ENCODE results near the gene CCDC15. TPM values are rescaled to one million over a fixed set of nuclear protein-coding genes. Genes with fewer than 3 reads are reported as not detected.

The CCDC15 gene, protein sequence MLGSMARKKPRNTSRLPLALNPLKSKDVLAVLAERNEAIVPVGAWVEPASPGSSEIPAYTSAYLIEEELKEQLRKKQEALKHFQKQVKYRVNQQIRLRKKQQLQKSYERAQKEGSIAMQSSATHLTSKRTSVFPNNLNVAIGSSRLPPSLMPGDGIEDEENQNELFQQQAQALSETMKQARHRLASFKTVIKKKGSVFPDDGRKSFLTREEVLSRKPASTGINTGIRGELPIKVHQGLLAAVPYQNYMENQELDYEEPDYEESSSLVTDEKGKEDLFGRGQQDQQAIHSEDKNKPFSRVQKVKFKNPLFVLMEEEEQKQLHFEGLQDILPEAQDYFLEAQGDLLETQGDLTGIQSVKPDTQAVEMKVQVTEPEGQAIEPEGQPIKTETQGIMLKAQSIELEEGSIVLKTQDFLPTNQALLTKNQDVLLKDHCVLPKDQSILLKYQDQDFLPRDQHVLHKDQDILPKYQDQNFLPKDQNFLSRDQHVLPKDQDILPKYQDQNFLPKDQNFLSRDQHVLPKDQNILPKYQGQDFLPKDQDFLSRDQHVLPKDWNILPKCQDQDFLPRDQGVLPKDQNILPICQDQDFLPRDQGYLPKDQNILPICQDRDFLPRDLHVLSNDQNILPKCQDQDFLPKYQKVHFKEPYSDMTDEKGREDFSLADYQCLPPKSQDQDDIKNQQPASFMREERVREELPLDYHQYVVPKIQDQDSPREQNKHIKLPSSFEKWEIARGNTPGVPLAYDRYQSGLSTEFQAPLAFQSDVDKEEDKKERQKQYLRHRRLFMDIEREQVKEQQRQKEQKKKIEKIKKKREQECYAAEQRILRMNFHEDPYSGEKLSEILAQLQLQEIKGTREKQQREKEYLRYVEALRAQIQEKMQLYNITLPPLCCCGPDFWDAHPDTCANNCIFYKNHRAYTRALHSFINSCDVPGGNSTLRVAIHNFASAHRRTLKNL
- polyA plus RNA-seq (2013, experiment 1 of 2; ENCODE audit: insufficient read length), result 1.8 TPM
- 1.5 TPM for polyA plus RNA-seq (2013, experiment 2 of 2; ENCODE audit: insufficient read length)

DNA sequence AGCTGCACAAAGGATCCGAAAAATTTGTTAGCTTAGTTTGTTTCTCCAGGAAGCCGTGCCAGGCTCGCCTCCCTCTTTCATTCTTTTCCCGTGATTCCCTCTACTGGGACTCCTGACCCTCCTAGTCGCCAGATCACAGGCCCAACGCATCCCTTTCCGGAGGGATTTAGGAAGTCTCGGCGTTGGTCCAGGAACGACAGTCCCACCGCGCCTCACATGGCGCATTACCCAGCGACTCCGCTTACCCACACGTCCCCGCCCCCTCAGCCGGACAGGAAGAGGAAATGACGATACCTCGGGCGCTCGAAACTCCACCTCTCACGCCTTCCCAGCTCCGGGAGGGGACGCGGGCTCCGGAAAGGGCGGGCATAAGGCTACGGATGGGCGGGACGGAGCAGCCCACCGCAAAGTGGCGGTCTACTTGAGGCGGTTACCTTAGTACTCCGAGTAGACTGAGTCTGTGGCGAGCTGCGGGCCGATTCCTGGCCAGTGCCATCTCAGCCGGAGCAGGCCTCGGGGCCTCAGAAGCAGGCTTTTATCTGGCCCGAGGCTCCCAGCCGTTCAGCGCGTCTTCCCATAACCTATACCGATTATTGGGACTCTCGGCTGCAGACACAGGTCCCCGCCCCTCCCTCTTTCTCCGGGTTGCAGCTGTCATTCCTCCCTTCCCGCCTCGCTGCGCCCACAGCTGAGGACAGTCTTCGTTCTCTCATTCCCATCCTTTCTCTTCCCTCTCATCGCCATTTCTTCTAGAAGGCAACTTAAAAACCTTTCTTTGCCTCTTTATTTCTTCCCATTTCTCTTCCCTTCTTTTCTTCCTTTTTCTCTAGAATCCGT, at the start of gene CCDC15:
Gene CCDC15, plus strand, starts transcription at position 450 of the 837 bp plus-strand sequence. CDS start 531 bp downstream, outside the sequence.
- DNase-seq, result peak; percentile 98

DNA sequence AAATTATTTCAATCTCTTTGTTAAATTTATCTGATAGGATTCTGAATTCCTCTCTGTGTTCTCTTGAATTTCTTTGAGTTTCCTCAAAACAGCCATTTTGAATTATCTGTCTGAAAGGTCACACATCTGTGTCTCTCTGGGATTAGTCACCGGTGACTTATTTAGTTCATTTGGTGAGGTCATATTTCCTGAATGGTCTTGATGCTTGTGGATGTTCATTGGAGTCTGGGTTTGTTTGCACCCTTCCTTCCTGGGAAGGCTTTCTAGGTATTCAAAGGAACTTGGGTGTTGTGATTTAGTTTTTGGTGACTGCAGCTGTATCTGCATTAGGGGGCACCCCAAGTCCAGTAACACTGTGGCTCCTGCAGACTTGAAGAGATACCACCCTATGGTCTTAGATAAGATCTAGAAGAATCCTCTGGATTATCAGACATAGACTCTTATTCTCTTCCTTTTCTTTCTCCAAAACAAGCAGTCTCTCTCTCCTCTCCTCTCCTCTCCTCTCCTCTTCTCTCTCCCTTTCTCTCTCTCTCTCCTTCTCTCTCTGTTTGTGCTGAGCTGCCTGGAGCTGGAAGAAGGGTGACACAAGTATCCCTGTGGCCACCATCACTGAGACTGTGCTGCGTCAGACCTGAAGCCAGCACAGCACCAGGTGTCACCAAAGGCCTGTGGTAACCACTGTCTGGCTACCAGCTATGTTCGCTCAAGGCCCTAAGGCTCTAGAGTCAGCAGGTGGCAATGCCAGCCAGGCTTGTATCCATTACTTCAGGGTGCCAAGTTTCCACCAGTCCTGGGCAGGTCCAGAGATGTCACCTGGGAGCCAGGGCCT, 38.2 kb upstream of the CCDC15 start:
- DNase-seq, result no peak

DNA sequence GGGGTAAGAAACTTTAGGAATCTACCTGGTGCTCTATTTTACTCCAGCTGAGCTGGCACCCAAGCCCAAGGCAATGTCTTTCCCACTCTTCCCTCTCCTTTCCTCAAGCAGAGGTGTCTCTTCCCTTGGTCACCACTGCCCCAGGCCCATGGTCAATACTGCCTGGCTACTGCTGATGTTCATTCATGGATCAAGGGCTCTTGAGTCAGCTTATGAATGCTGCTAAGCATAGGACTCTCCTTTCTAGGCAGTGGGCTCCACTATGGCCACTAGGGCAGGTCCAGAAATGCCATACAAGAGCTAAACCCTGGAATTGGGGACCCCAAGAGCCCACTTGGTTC, 37.7 kb upstream of the CCDC15 start:
- no peak for DNase-seq

DNA sequence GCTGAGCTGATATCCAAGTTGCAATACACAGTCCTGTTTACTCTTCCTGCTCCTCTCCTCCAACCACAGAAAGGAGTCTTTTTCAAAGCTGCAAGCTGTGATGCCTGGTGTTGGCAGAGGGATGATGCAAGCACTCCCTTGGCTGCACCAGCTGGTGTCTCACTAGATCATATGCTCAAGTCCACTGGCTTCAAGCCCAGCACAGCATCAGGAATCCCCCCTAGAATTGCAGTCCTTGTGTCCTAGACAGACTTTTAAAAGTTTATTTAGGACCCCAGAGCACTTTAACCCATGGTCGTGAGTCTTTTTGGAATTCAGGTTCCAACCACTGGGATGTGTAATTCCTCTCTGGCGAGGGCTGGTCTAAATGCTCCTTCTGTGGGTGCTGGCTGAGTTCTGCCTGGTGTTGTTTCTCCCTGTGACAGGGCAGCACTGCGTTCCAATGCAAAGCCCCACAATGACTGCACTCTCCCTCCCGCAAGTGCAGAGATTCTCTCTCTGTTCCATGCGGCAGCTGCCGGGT, 36.8 kb upstream of the CCDC15 start:
- DNase-seq, result peak; percentile 59

DNA sequence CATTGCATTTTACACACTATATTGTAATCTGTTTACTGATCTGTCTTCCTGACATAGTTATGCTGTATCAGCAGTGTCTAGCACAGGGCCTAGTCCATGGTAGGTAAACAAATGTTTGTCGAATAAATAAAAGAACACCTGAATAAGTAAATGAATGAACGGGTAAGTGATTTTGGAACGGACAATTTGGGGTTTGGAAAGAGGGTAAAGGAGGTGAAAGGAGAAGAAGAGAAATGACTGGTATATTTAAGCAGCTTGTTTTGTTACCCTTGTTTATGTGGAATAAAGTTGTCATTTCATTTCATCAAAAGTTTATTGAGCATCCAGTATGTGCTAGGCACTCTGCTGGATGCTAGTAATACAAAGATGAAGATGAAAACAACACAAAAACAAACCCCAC, 35.1 kb upstream of the CCDC15 start, which contains the start of gene HEPN1:
Gene HEPN1, plus strand, starts transcription at position 301 of the 400 bp plus-strand sequence.
- no peak for DNase-seq

DNA sequence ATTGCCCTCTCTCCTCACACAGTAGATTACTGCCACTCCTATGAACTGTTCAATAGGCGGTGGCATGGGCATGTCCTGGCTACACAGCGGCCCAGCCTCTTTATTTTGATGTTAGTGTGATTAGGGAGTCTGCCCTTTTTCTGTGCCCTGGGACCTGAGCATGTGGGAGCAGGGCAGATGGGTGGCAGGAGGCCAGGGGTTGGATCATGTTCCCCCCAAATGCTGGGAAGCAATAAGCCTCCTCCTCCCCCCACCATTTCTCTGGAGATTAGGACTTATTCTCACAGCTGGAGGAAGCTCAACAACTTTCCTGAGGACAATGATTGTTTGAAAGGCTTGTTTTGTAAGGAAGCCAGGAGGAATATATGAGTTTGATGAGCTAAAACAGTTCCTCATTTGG, 34.1 kb upstream of the CCDC15 start:
- DNase-seq, result no peak

DNA sequence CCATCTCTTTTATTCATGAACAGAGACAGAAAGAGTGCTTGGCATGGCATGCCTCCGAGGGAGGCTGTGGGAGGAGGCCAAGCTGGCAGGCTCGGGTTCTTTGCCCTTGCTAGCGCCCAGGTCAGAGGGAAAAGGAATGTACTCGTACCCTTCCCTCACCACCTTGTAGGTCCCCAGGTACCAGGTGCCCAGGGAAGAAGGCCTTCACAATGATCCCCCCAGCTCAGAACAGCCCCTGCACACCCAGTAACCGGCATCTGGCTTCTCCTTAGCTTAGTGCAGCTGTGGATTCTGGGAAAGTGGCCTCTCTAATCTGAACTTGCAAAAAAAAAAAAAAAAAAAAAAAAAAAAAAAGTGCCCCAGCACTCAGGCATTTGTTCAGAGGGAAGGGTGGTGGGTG, 33.6 kb upstream of the CCDC15 start:
- DNase-seq, result no peak

DNA sequence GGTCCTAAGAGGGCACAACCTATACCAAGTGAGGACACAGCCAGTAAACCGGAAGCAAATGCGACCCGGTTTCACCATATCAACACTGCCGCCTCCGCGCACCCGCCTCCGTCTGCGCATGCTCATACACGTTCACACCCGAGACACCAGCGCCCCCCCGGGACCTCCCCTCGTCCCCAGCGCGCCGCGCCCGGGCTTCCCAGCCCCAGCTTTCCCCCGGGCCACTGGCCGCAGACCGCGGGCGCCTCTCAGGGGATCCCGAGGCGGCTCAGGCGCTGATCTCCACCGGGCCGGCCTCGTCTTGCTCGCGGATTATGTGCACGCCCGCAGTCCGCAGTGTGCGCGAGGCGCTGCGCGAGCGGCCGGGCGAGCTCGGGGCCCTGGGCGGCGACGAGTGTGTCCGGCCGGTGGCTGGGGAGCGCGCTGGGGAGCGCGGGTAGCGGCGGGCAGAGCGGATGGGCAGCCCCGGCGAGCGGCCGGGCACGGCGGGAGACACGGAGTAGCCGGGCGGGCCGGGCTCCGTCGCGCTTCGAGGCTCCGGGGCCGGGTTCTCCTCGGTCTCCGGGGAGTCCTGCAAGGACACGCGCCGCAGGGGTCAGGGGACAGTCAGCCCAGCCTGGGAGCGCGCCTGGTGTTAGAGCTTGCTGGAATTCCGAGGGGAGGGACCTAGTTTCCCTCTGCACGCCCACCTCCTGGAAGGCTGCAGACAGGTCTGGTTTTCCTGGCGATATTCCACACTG, 33.0 kb upstream of the CCDC15 start:
- DNase-seq, result peak; percentile 79

DNA sequence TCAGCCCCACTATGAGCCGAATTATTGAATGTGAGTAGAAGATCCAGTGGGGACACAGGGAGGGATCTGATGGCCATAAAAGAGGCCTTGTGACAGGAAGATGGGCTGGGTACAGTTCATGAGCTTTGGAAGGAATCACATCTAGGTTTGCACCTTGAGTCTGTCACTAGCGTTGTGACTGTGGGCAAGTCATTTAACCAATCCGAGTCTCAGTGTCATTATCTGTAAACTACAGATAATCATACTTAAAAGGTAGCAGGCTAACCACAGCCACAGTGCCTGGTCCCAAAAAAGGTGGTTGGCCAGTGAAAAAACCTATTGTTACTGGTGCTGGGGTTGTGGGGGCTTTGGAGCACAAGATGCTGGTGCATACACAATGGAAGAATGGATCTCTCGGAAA, 31.2 kb upstream of the CCDC15 start:
- no peak for DNase-seq

DNA sequence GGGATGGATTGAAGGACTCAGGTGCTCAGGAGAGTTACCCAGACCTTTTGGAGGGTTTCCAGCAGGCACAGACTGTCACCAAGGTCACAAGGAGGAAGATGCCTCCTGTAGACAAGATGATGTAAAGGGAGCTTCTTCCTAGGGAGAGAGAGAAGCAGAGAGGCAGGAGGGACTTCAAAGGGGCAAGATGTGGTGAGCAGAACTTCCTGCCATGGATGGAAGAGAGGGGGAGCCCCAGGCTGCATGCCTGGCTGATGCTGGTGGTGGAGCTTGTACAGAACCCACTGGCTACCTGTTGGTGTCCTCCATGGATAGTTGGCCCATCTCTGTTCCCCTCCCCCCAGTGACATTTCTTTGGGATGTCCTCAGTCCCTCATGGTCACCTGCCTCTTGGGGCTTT, 30.7 kb upstream of the CCDC15 start:
- no peak for DNase-seq

DNA sequence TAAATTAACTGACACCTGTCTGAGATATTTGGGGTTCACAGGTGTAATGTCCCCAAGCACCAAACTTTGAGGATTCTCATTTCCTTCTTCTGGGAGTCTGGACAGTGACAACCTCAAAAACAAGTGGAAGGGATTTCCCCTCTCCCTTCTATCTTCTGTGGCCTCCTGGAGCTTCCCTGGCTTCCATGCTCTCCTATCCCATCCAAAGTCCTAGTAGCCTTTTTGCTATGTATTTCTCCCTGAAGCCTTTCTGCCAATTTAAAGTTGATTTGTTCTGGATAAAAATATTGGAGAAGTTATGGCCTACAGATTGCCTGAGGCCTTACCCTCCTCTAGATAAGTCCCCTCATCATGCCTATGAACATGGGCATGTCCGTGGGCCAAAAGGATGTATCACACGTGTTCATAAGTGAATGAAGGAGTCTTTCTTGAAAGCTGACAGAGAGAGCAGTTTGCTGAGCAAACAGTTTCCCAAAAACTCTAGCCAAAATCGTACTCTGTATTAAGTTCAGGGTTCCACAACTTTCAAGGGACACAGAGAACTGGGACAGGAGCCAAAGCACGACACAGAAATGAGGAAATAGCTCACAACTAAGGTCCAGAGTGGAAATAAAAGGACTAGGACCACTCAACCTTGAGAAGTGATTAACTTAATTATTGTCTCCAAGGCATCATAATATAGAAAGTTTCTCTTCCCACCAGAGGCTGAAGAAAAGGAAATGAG, 24.9 kb upstream of the CCDC15 start:
- DNase-seq, result no peak

DNA sequence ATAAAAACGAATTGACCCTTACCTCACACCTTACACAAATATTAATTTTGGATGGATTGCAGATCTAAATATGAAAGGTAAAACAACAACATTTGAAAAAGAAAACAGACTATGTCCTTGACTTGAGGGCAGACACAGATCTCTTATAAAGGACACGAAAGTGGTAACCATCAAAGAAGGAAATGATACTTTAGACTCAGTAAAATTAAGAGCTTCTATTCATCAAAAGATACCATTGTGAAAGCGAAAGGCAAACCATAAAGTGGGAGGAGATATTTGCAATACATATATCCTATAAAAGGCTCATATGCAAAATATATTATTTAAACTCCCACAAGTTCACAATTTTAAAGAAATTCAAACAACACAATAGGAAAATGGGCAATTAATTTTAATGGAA, 23.2 kb upstream of the CCDC15 start:
- DNase-seq, result no peak

DNA sequence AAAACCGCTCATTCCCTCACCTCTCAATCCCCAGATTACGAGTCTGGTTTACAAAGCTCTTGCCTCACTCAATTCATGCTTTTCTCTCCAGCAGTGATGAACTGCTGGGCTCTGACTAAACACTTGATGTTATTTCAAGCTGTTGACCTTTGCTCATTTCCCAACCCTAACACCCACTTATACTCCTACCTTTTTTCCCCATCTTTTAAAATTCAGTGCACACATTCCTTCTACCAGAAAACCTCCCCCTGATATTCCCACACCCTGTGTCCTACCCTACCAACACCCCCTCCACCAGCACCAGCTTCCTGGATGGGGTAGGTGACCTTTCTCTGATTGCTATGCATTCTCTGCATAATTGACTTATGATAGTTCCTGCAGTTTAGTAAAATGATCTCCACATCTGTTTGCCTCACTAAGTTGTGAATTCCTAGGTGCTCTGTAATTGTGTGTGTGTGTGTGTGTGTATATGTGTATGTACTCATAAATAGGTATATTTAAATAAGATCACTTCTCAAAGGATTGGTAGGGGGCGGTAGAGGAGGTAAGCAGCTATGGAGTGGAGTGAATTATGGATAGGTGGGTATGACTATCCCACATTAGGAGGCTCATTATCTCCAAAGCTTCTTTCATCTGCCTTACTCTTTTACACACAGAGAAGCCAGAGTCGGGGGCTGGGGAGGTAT, 19.0 kb upstream of the CCDC15 start:
- peak; percentile 80 for DNase-seq

DNA sequence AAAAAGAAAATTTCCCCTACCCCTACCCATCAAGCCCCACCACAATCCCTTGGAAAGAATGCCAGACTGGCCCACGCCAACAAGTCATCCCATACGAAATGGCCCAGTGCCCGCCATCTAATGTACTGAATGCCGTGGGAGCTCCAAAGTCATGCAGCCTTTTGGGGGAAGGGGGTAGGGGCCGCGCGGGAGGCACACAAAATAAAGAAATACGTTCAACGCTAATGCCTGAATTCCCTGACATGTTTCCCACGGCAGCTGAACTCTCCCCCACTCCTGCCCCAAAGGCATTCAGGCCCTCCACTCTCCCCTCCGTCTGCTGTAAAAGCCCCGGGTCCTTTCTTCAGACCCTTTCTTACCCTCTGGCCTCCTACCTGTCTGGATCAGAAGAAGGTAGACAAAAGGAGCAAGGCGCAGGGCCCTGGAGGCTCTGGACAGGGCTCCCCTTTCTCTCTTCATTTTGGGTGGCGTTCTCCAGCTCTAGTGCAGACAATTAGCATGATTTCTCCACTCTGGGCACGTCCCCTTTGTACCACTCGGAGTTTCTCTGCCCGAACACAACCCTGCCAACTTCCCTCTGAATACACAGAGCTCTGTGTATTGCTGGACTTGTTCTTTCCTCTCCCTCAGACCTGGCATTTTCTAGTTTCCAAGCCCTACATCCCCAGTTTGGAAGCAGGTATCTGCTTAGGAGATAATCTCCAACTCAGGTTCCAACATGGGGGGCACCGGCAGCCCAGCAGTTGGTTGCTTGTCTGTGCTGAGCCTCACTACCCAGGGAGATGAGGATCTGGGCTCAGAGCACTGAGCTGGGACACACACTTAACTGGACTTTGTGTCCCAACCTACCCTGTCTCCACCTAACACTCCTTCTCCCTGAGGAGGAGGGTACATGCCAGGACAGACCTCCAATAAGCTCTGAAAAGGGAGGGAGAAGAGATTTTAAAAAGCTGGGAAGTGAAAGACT, 18.2 kb upstream of the CCDC15 start, which contains the start of gene HEPACAM:
Gene HEPACAM, minus strand, starts transcription at position 500 of the 967 bp plus-strand sequence. Its CDS starts 41 bp downstream, at position 459.
- no peak for DNase-seq

DNA sequence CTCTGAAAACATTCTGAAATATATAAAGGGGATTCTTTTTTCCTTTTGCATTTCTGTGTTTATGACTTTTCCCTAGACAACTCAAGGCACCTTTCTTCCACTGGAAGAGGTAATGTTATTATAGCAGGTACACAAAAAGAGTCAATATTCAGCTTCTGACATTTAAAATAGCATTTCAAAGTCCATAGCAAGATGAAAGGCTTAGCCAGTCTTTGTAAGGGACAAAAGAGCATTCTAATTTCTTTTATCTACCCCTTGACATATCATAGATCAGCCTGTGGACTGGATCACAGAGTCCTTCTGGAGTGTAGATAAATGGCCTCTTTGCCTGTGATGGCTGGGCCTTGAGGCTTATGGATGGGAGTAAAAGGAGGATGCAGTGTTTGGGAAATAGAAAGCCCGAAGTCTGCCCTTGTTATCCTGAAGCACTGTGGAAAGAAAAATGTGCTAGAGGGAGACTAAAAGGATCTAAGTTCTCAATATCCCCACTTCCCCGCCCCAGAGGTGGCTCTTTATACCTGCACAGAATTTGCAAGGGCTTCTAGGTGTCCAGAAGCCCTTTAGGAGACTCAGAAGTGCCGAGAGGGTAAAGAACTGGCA, 16.6 kb upstream of the CCDC15 start:
- DNase-seq, result no peak

DNA sequence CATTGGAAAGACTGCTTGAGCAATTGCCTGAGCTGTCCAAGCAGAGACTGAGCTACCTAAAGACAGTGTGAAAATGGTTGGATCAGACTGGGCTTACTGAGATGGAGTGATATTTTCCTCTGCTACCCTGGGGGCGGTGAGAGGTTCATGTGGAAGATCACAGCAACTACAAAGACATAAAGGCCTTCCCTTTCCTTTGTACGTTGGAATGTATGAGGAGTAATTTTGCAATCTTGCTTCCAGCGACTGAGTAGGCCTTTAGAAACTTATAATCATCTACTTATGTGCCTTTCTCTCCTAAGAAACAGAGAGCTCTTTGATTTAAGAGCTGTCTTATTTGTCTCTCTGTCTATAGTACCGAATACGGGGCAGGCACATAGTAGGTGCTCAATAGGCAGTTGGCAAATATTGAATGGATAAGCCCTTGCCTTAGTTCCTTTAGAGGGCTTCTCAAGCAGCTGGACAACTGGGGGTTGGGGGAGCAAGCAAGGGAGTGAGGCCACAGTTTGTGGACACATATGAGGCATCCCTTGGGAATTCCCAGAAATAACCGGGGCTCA, 15.7 kb upstream of the CCDC15 start:
- peak; percentile 30 for DNase-seq

DNA sequence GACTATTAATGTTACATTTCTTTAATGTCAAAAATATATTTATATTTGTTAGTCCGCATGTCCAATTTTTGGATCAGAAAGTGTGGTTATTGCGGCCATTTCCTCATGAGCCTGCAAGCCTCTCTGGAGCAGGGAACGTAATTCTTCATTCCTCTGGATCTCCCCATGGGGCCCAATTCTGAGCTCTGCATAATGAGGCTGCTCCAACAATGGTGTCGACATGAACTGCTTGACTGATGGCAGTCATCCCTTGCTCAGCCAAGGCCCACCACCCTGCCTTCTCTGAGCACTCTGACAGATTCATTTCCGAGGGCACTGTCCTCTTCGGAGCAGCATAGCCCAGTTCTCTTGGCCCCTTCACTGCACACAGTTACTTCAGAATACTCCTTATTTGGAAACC, 15.0 kb upstream of the CCDC15 start:
- no peak for DNase-seq

Measured in fibroblast of skin of abdomen (primary cell).